Activated CD8-positive, alpha-beta T cell treated with anti-CD3 and anti-CD28 coated beads for 36 hours (primary cell): ENCODE measurements around the gene CLEC2L. TPM values are rescaled to one million over a fixed set of nuclear protein-coding genes. Genes with fewer than 3 reads are reported as not detected.

ENCODE experiments used
- ATAC-seq: fragments of 200-7000 bp; cut with Tn5 transposase; one replicate; pipeline ENCODE4 v1.10.0; 2021; ENCODE audit warnings: mild to moderate bottlenecking, moderate library complexity
- CTCF ChIA-PET: fragments of 350-600 bp; sonication (Branson Sonifier 250); formaldehyde crosslinking; loops from one replicate; lab custom pipeline; 2021; ENCODE audit warnings: antibody characterized with exemption; lab: Charles Lee
- POLR2A ChIA-PET: fragments of 350-600 bp; sonication (Branson Sonifier 250); formaldehyde crosslinking; loops from one replicate; lab custom pipeline; 2021; ENCODE audit warnings: antibody characterized with exemption; lab: Charles Lee
- DNase-seq: peaks from one replicate; pipeline ENCODE4 v3.0.0-alpha.2; 2020
- H3K27ac Mint-ChIP-seq: one replicate; pipeline ENCODE4 v1.8.0; 2021; ENCODE audit warnings: mild to moderate bottlenecking, mixed read lengths
- H3K27me3 Mint-ChIP-seq: one replicate; pipeline ENCODE4 v1.8.0; 2021; ENCODE audit warnings: mixed read lengths
- H3K36me3 Mint-ChIP-seq: one replicate; pipeline ENCODE4 v1.8.0; 2021; ENCODE audit warnings: low read depth, mixed read lengths
- H3K4me1 Mint-ChIP-seq: one replicate; pipeline ENCODE4 v1.8.0; 2021; ENCODE audit warnings: low read depth, mixed read lengths
- H3K4me3 Mint-ChIP-seq: one replicate; pipeline ENCODE4 v1.8.0; 2021; ENCODE audit warnings: mild to moderate bottlenecking, moderate library complexity, mixed read lengths
- H3K9me3 Mint-ChIP-seq: one replicate; pipeline ENCODE4 v1.8.0; 2021; ENCODE audit warnings: mixed read lengths
- CTCF ChIP-seq: fragments of 200-600 bp; IDR thresholded peaks from one replicate; pipeline ENCODE4 v1.8.0; 2022; ENCODE audit warnings: antibody characterized with exemption, mild to moderate bottlenecking
- intact Hi-C: fragments of 100-400 bp; cut with micrococcal nuclease; formaldehyde crosslinking; loops from one replicate; pipeline ENCODE4 v1.10.0; 2022
- total RNA-seq, 2 experiments: library from RNA; stranded (reverse); gene quantifications; one replicate each; pipeline ENCODE4 v1.2.3, GENCODE V29; 2021

The CLEC2L gene
- total RNA-seq, 2 experiments from 2014 or later, result not detected

GRCh38 chr7:139534096-139534495 lies 10.6 kb downstream of the CLEC2L start:
- ChIA-PET POLR2A (no interaction called here), CTCF (no interaction called here)
- intact Hi-C loops, result no loop called here
- no peak for DNase-seq
- Mint-ChIP-seq H3K9me3 (no peaks in the 10 kb centered on the region), H3K27me3 (peaks cover 2% of the 10 kb centered on the region), H3K4me3 (no peak overlapping the region), H3K27ac (no peak overlapping the region), H3K36me3 (no peaks in the 10 kb centered on the region), H3K4me1 (no peaks in the 10 kb centered on the region)
- no peak for TF ChIP-seq CTCF
- no peak for ATAC-seq

GRCh38 chr7:139534966-139535651 lies 11.6 kb downstream of the CLEC2L start:
- POLR2A ChIA-PET, result no interaction called here
- CTCF ChIA-PET, result no interaction called here
- TF ChIP-seq CTCF, result no peak
- Mint-ChIP-seq H3K27me3 (peaks cover 2% of the 10 kb centered on the region), H3K9me3 (no peaks in the 10 kb centered on the region), H3K4me3 (no peak overlapping the region), H3K4me1 (no peaks in the 10 kb centered on the region), H3K36me3 (no peaks in the 10 kb centered on the region), H3K27ac (no peak overlapping the region)
- ATAC-seq (no peak), DNase-seq (no peak)
- intact Hi-C loops, result no loop called here

GRCh38 chr7:139536152-139536551 lies 12.7 kb downstream of the CLEC2L start:
- CTCF ChIA-PET, result no interaction called here
- TF ChIP-seq CTCF, result no peak
- H3K27me3 Mint-ChIP-seq, result peaks cover 2% of the 10 kb centered on the region

GRCh38 chr7:139538881-139539635 lies 15.6 kb downstream of the CLEC2L start:
- H3K27me3 Mint-ChIP-seq, result no peaks in the 10 kb centered on the region
- H3K27ac Mint-ChIP-seq, result no peak overlapping the region
- no peak overlapping the region for H3K4me3 Mint-ChIP-seq
- POLR2A ChIA-PET, result no interaction called here
- H3K4me1 Mint-ChIP-seq, result no peaks in the 10 kb centered on the region
- no peaks in the 10 kb centered on the region for H3K36me3 Mint-ChIP-seq
- DNase-seq (no peak), ATAC-seq (no peak)
- intact Hi-C loops, result no loop called here
- CTCF ChIA-PET, result no interaction called here
- TF ChIP-seq CTCF, result no peak
- no peaks in the 10 kb centered on the region for H3K9me3 Mint-ChIP-seq

More at GRCh38 chr7:139536152-139536551, 12.7 kb downstream of the CLEC2L start:
- Mint-ChIP-seq H3K36me3 (no peaks in the 10 kb centered on the region), H3K27ac (no peak overlapping the region), H3K4me3 (no peak overlapping the region), H3K9me3 (no peaks in the 10 kb centered on the region), H3K4me1 (no peaks in the 10 kb centered on the region)
- DNase-seq, result no peak
- no peak for ATAC-seq
- intact Hi-C loops, result no loop called here
- POLR2A ChIA-PET, result no interaction called here

GRCh38 chr7:139540203-139540602 lies 16.7 kb downstream of the CLEC2L start:
- no peak overlapping the region for H3K27ac Mint-ChIP-seq
- no peaks in the 10 kb centered on the region for H3K36me3 Mint-ChIP-seq
- no peaks in the 10 kb centered on the region for H3K27me3 Mint-ChIP-seq
- ChIA-PET POLR2A (no interaction called here), CTCF (interaction anchor here (2.0 kb wide), 1 partner anchor 62 kb away, joined by 7 read pairs; no protein-coding TSS in a partner anchor)
- intact Hi-C loops, result no loop called here
- H3K4me3 Mint-ChIP-seq, result no peak overlapping the region
- ATAC-seq (no peak), DNase-seq (no peak)
- no peaks in the 10 kb centered on the region for H3K4me1 Mint-ChIP-seq
- H3K9me3 Mint-ChIP-seq, result no peaks in the 10 kb centered on the region
- TF ChIP-seq CTCF, result no peak
